GM10266 (cell line): ENCODE data around the gene MMP1.
A peak's percentile ranks its signal among the peaks of the same experiment; 100 is the strongest.

Experiments
- DNase-seq: peaks from one replicate; pipeline ENCODE4 v3.0.0; 2012; ENCODE audit errors: extremely low spot score
- CTCF ChIP-seq: IDR thresholded peaks from 2 replicates; pipeline ENCODE4 v1.5.1; 2012; ENCODE audit warnings: mild to moderate bottlenecking, low read depth; ENCODE audit not compliant: control insufficient read depth, insufficient read depth; ENCODE audit errors: missing control alignments

Gene MMP1

GRCh38 chr11:102791271-102792036 is 6.5 kb downstream of the MMP1 start:
- no peak for DNase-seq

GRCh38 chr11:102788334-102788995 is 9.5 kb downstream of the MMP1 start:
- TF ChIP-seq CTCF: no peak
- no peak for DNase-seq

More at GRCh38 chr11:102791271-102792036, 6.5 kb downstream of the MMP1 start:
- no peak for TF ChIP-seq CTCF

GRCh38 chr11:102784380-102784779 is 13.6 kb downstream of the MMP1 start:
- no peak for DNase-seq
- no peak for TF ChIP-seq CTCF

- DNase-seq: no peak
These were observed 14.2 kb downstream of the MMP1 start for GRCh38 chr11:102783720-102784119.

GRCh38 chr11:102783016-102783415 is 14.9 kb downstream of the MMP1 start:
- DNase-seq: no peak
- no peak for TF ChIP-seq CTCF

More at GRCh38 chr11:102783720-102784119, 14.2 kb downstream of the MMP1 start:
- TF ChIP-seq CTCF: no peak

GRCh38 chr11:102781676-102782075 is 16.3 kb downstream of the MMP1 start:
- no peak for TF ChIP-seq CTCF
- no peak for DNase-seq

GRCh38 chr11:102780491-102780918 is 17.5 kb downstream of the MMP1 start, which contains the start of gene MMP10:
Gene MMP10 (minus strand): TSS chr11:102780628. CDS start chr11:102780591, 37 bp downstream.
- no peak for DNase-seq
- peak; percentile 10 for TF ChIP-seq CTCF
